Stimulated activated CD8-positive, alpha-beta memory T cell treated with anti-CD3 and anti-CD28 coated beads, Interleukin-4, amount 100 ng/mL, for 24 hours (primary cell): ENCODE measurements around the gene BACE2.
"Not testable (repeated sequence)": the region's sequence is repeated elsewhere in the genome, so short reads cannot be mapped to it uniquely, and the experiment has no call there.

Source experiments
- DNase-seq: peaks from one replicate; pipeline ENCODE4 v3.0.0-alpha.2; 2020; ENCODE audit warnings: low read depth

Gene BACE2

DNA sequence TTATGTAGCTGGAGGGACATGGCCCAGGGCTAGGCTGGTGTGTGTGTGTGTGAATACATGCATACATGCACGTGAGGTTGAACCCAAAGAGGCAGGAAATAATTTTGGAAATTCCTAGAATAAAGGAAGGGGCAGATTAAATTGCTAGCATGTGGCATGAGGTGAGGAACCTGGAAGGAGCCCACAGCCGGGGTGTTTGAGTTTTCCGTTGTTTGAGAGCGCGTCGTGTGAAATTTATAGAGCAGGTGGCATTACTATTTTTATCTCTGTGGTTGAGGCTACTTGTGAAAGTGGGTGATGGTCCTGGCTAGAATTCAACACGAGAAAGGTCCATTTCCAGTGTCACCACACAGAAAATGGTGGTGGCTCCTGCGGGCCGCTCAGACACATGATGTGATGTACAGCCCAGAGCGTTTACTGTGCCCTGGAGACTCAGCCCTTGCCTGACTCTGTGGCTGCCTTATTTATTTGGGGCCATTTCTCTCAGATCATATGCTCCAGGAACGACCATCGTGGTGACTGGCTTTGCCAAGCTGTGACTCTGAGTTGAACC lies 48.0 kb downstream of the BACE2 start:
- DNase-seq = no peak

DNA sequence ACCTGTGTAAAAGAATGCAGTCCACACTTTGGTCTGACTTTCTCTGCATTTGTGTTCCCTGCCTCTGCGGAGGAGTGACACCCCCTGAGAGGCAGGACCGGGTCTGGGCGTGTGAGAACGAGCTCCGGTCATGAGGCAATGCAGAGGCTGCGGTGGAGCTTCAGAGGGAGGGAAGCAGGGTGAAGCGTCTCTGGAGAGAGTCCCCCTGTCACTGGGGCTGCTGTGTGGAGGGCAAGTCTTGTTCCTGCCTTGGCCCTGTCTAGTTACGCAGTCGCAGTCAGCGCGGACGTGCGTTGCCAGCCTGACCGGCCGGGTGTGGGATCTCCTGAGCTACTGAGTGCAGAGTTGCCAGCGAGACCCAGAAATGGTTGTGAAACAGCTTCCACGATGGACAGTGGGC lies 48.5 kb downstream of the BACE2 start:
- no peak for DNase-seq

DNA sequence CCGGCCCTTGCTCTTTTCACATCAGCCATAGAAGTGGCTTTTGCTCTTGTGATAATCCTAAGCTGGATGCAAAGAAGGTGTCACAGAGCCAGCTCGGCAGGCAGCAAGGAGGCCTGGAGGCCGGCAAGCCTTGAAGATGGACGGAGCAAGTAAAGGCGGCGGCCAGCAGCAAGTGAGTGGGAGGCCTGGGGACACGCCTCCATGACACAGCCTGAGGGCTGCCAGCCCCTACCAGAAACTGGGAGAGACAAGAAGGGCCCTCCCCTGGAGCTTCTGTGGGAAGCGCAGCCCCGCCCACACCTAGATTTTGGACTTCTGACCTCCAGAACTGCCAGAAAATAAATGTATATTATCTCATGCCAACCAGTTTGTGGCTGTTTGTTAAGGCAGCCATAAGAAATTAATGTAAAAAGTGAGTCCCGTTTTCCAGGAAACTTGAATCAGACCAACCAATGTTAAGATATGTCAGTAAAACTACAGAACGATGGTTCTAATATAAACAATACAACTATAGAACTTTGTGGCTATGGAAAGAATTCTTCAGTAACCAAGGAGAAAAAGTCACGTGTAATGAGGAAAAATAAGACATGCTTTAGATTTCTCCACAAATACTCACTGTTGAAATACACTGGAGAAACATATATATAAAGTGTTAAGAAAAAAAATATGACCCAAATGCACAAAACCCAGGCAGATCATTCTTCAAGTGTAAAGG lies 49.9 kb downstream of the BACE2 start:
- DNase-seq = no peak

DNA sequence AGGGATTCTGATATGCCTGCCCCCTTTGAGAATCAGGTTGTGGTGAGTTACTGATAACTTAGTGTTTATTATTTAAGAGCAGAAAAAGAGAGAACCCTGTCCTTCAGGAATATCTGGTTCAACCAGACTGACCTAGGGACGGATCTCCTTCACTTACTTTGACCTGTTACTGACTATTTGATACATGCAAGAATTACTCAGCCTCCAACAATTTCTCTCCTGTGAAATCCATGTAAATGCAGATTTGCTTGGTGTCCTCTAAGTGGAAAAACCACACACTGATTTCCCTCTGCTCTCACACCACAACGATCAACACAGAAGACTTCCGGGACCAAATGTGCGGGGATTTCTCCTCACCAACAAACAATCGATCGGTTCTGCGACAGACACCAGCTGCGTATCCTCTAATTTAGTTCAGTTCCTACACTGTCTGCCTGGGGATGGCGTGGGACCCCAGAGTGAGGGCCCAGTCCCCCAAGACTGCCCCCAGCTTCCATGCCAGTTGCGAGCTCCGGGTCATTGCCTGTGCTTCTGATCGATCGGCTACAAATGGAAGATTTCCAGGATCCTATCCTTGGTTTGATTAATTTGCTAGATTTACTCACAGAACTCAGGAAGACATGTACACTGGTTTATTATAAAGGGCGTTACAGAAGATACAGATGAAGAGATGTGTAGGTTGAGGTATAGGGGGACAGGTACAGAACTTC lies 51.7 kb downstream of the BACE2 start:
- DNase-seq = no peak

DNA sequence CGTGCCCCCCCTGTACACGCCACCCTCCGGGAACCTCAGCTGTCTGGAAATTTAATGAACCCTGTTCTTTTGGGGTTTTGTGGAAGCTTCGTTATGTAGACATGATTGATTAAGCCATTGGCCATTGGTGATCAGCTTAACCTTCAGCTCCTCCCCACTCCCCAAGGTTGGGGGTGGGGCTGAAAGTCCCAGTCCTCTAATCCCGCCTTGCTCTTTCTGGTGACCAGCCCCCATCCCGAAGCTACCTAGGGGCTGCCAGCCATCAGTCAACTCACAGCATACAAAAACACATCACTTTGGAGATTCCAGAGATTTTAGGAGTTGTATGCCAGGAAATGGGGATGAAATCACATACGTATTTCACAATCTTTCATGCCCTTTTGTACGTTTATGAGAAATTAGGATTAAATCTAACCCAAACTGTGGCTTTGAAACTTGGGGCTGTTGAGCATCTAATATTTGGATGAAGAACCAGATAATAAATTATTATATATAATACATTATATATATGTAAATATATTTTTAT lies 52.3 kb downstream of the BACE2 start:
- DNase-seq = no peak

DNA sequence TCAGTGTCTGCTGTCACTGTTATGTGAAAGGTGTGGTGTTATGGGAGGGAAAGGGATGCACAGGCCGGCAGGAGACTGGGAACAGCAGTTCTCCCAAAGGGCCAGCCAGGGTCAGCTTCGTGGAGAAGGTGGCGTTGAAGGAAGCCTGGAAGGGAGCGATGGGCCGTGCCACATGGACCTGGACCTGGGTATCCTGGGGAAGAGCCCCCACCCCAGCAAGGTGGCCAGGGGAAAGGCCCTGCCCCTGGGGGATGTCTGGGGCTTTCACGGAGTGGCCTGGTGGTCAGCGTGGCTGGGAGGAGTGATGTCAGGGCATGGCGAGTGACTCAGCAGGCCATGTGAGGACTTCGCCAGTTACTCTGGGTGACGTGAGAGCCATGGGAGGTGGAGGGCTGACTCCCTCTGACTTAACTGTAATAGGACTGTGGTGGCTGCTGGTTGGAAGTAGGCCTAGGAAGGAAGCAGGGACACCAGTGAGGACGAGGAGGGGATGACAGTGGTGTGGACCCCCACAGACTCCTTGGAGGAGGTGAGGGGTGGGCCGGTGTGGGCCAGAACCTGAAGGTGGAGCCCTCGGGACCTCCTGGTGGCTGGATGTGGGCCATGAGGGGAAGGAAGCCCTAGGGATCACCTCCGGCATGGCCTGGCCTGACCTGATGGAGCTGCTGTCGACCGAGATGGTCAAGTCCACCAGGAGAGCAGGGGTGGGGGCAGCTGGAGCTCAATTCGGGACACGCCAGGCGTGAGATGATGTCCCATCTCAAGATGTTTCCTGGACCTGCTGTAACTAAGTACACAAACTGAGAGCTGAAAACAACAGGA lies 54.5 kb downstream of the BACE2 start:
- no peak for DNase-seq

DNA sequence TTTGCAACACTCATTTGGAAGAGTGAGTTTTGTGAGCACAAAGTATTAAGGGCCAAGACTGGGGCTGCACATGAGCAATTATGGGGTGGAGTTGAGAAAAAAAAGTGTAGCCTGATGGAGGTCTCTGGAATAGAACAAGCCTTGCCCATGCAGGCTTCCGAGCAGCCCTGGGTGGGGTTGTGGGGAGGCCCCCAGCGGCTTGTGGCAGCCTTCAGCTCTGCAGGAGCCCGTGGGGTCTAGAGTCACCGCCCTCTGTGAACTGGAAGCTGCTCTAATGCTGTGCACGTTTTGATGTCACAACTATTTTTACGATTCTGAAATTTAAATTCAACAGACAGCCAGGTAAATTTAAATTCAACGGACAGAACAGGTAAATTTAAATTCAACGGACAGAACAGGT lies 58.9 kb downstream of the BACE2 start:
- DNase-seq = no peak

DNA sequence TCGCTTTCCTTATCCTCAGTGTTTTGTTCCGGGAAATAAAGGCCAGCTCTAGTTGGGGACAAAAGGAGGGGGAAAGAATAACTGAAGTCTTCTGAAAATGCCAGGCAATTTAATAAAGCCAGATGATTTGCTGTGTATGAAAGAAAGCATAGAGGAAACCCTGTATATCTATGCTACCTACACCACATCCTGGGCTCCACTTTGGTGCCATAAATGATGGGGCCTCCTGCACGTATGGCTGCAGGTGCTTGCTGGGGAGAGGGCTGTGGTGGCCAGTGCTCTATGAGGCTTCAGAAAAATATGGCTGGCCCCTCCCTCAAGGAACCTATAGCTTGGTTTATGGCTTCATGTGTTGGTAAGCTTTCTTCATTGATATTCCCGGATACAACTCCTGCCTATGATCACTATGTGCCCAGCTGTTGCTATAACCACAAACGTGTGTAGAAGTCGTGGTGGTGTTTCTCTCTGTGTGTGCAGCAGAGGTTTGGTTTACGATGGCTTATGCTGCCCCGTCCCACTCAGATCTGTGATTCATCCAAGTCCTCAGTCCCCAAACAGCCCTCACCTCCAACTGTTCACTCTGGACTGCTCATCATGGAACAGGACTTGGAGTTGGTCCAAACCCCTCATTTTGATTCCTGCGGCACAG lies 59.5 kb downstream of the BACE2 start:
- no peak for DNase-seq

DNA sequence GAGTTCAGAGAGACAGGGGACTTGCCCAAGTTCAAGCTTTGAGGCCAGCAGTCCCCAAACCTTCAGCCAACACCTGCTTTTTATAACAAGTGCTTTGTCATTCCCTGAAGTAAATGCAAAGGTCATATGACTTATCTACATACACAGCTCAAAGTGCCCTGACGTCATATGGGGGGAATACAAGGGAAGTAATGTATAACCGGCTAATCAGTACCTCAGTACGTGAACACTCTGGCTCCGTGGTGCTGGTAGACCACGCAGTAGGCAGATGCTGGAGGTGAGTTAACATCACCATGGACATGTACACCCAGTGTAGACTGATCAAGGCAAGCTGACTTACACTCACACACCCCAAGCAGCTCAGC lies 60.0 kb downstream of the BACE2 start:
- no peak for DNase-seq

DNA sequence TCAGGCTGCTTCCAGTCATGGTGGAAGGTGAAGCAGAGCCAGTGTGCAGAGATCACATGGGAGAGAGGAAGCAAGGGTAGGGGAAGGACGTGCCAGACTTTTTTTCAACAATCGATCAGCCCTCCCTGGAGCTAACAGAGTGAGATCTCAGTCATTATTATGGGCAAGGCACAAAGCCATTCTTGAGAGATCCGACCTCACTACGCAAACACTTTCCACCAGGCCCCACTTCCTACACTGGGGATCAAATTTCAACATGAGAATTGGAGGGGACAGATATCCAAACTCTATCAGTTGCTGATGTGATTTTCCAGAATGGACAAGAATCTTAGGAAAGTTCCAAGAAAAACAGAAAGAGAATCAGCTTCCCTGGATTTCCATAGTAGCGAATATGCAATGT lies 60.5 kb downstream of the BACE2 start:
- no peak for DNase-seq

DNA sequence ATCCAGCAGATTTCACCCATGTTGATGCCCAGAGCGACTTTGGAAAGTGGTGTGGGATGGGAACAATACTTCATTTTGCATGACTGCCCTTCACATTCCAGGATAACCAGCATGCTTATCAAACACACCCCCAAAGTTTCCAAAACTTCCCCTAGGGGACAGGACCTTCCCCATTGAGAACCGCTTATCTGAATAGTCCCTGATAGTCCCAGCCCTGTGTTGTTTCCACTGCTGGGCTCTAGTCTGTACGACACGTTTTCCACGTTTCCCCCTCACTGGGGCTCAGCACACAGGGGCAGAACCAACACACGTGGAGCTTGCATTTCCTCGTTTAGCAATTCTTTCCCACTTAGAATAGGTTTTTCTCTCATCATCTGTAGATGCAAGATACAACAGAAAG lies 61.0 kb downstream of the BACE2 start:
- DNase-seq = no peak

DNA sequence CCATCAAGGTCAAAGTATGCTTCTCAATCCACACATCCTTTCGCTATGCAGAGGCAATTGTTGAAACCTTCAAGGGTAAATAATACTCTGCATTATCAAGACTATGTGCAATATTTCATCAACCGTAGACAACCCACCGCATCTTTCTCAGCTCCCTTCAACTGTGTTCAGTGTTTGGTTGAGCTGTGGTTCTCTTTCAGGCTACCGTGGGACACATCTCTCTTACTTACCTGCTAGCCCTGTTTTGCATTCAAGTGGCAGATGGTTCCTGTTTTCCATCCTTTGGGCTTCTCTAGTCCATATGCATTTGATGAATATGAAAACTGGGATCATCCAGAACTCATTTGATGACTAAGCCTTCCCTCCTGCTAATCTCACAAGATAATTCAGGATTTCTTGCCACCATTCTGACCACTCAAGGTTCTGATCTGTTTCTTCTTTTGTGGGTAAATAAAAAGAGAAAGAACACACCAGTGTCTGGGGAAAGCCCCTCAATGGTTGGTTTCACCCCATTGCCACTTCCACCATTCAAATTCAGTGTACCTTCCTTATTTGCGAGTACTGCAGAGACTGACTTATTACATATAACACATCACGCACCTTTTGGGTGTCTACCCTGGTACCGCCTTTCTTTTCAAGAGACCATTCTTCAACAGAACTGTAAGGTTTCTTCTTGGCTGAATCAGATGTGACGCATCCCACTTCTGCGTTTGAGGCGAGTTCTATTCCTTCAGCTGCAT lies 61.7 kb downstream of the BACE2 start:
- no peak for DNase-seq

DNA sequence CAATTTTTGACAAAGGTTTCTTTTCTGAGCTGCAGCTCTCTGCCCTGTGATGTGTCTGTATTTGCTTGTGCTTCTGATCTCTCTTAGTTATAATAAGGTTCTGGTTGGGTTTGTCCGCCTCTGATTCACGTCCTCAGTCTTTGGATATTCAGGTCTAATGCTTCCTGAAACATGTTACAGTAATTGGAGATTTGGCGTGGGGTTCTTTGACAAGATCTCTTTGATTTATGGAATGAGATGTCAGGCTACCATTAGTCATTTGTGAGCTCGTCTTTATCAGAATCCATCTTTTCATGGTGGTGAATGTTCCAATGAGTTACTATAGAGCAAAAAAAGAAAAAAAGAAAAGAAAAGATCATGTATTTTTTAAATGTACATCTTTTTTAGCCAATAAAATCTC lies 62.5 kb downstream of the BACE2 start:
- no peak for DNase-seq

DNA sequence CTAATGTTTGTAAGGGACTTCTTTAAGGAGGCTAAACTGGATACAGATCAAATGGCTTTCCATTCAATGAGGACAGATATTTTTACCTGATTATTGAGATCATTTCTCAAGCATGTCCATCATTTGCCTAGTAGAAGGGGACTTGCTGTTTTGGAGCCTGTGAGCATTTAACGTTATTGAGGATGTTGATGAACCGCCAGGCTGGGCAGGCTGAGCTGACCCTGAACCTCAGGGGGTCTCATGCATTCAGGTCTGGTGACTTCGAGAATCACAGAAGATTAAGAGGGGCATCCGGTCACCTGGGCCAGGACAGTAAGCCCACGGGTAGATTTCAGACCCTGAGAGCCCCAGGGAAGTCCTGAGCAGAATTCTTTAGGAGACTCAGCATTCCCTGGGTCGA lies 63.1 kb downstream of the BACE2 start:
- no peak for DNase-seq

DNA sequence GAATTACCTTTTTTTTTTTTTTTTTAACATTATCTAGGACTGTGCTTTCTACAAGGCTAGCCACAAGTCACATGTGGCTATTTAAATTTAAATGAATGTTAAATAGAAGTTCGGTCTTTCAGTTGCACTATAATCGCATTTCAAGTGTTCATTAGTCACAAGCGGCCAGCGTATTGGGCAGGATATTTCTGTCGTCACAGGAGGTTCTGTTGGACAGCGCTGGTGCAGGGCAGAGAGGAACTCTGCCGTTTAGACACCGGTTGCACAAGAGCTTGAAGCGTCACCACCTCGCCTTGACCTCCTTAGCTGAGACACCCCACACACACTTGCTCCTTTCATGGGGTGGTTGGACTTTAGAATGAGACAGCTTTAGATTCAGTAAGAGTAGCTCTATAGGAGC lies 64.1 kb downstream of the BACE2 start:
- no peak for DNase-seq

DNA sequence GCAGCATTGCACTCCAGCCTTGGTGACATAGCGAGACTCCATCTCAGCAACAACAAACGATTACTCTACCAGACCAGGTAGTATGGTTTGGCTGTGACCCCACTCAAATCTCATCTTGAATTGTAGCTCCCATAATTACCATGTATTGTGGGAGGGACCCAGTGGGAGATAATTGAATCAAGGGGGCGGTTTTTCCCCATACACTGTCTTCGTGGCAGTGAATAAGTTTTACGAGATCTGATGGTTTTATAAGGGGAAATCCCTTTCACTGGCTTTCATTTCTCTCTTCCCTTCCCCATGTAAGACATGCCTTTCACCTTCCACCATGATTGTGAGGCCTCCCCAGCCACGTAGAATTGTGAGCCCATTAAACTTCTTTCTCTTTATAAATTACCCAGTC lies 66.0 kb downstream of the BACE2 start:
- no peak for DNase-seq

DNA sequence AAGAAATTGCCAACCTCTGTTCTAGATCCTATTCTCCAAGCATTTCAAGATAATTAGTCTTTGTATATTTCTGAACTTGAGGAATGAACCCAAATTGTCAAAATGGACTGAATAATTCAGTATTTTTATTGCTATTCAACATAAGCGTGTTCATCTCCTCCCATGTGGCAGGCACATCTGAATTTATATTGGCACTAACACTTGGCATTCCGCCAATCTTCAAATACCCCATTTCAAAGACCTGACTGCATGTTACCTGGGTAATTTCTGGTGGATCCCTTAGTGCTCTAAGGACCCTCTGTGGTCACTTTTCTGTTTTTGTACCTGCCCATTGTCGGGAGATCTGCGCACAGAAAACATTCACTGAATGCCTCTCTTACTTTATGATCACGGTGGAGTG lies 66.6 kb downstream of the BACE2 start:
- no peak for DNase-seq

DNA sequence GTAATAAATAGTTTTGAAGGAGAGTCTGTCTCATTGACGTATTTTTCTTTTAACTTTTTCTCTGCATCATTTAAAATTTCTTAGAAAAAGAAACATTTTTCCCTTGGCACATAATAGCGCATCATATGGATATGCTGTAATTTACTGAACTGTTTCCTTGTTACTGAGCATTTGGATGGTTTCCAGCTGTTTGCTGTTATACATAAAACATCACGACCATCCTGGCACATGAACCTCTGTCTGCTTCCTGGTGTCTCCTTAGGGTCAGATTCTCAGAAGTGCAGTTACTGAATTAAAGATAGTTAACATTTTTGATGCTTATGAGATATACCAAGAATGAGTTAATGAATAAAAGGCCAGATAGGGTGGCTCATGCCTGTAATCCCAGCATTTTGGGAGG lies 67.2 kb downstream of the BACE2 start:
- no peak for DNase-seq

DNA sequence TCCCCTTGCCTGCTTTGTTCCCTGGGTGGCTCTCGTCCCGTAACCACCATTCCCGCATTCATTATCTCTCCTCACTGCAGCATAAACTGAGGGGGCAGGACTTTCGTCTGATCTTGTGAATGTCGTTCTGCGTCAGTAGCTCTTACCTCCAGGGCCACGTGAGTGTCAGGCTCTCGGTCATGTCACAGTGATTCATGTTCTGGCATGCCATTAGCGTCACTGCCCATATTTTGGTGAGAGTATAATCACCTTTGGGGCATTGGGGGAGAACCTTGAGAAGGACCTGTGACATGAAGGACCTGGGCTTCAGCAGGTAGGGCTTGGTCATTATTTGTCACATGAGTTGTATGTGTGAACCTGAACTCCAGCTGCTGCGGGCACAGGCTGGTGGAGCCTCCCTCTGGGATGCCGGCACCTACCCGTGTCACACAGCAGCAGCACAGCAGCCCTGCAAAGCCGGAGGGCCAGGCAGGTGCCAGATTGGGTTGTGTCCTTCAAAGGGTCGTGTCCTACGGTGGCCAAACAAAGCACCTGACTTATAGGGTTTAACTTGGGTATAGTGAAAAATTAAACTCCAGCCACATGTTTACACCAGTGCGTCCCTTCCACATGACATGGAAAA lies 68.5 kb downstream of the BACE2 start:
- no peak for DNase-seq

DNA sequence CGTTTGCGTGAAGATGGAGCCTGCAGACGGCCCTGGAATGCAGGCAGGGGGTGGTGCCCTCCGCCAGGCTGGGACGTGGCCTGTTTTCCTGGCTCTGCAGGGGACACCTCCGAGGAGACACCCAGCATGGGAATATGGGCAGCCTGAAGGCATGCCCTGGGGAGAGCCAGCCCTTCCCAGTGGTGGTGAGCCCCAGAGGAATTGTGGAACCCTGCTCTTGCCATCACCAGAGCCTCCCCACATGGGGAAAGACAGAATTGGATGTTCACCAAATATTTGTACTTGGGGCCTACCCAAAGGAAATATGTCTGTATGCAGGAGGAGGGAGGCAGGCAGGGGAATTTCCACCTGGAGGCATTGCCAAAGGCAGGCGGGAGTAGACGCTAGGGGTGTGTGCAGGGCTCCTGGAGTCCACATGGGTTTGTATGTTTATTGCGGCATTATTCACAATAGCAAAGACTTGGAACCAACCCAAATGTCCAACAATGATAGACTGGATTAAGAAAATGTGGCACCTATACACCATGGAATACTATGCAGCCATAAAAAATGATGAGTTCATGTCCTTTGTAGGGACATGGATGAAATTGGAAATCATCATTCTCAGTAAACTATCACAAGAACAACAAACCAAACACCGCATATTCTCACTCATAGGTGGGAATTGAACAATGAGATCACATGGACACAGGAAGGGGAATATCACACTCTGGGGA lies 70.3 kb downstream of the BACE2 start:
- DNase-seq = not testable (repeated sequence)
